Gastrocnemius medialis (tissue), 4 donors: Measurements from ENCODE around the gene CISD1. TPM values are rescaled to one million over a fixed set of nuclear protein-coding genes. Genes with fewer than 3 reads are reported as not detected.
"Not testable (repeated sequence)": the region's sequence is repeated elsewhere in the genome, so short reads cannot be mapped to it uniquely, and the experiment has no call there.

Source experiments
- ATAC-seq, 2 donors: fragments of 150-250 bp; one replicate each; pipeline ENCODE4 v1.9.1; 2016
- DNase-seq, 2 donors: peaks; one replicate each; pipeline ENCODE4 v3.0.0-alpha.2; 2019
- H3K27ac ChIP-seq, 4 donors: fragments of 200-600 bp; sonication (generic); 1 replicate in 1 of 4; 2 replicates in 3 of 4; pipeline ENCODE4 v1.5.1; 2016 to 2018; ENCODE audit warnings: mild to moderate bottlenecking in 2 of 4, moderate library complexity in 1 of 4
- H3K27me3 ChIP-seq, 3 donors: fragments of 200-600 bp; sonication (generic) in 2 of 3; 1 replicate in 1 of 3; 2 replicates in 2 of 3; pipeline versions ENCODE4 v1.5.1 to v1.6.0; 2016 to 2019; ENCODE audit warnings: mild to moderate bottlenecking in 1 of 3, moderate library complexity in 1 of 3
- H3K36me3 ChIP-seq, 2 donors: fragments of 200-600 bp; sonication (generic) in 1 of 2; one replicate each; pipeline ENCODE4 v1.5.1; 2017 to 2018
- H3K4me1 ChIP-seq, 2 donors: fragments of 200-600 bp; sonication (generic) in 1 of 2; one replicate each; pipeline ENCODE4 v1.5.1; 2016 to 2017; ENCODE audit warnings: mild to moderate bottlenecking in 2 of 2
- H3K4me3 ChIP-seq, 4 donors: fragments of 200-600 bp; sonication (generic) in 3 of 4; 1 replicate in 1 of 4; 2 replicates in 3 of 4; pipeline ENCODE4 v1.5.1; 2016 to 2019; ENCODE audit warnings: mild to moderate bottlenecking in 2 of 4
- H3K9me3 ChIP-seq, 3 donors: fragments of 200-600 bp; sonication (generic) in 2 of 3; 1 replicate in 1 of 3; 2 replicates in 2 of 3; pipeline ENCODE4 v1.5.1; 2016 to 2019
- POLR2A ChIP-seq, 2 donors: fragments of 450-650 bp; IDR thresholded peaks; one replicate each; pipeline ENCODE4 v1.6.1; 2017; ENCODE audit warnings: antibody characterized with exemption in 2 of 2, mild to moderate bottlenecking in 2 of 2, moderate library complexity in 2 of 2
- in situ Hi-C, 4 donors: fragments of 200-750 bp; cut with MboI; loops; one replicate each; pipeline versions ENCODE4 v1.15.0 to v1.8.0; 2017; ENCODE audit warnings: low sequenced_read_pairs in 4 of 4
- intact Hi-C: fragments of 100-400 bp; cut with DNase I; formaldehyde crosslinking; loops from one replicate; pipeline ENCODE4 v1.15.1; 2023; ENCODE audit warnings: low total_unique reads
- total RNA-seq, 4 donors: library from RNA; depleted of rRNA; stranded (reverse); fragments of >200 nt; gene quantifications; one replicate each; pipeline versions ENCODE4 v1.1.0 to v1.2.3, GENCODE V29; 2016
- TF ChIP-seq, protein P1 (sequence below), 5 experiments: fragments of 450-650 bp in 3 of 5; fragments of 200-600 bp in 2 of 5; sonication (generic) in 2 of 5; IDR thresholded peaks in 4 of 5; conservative IDR thresholded peaks in 1 of 5; 1 replicate in 4 of 5; 2 replicates in 1 of 5; pipeline ENCODE4 v1.5.1; 2016 to 2019; ENCODE audit warnings: antibody characterized with exemption in 5 of 5, mild to moderate bottlenecking in 3 of 5, moderate library complexity in 3 of 5

The CISD1 gene
- total RNA-seq = 10 to 100 TPM; 54.4 to 90.2 (median 71.1) TPM

- Histone ChIP-seq H3K27ac (peak within 1 kb of the TSS; percentile 88 to 97 (median 96)), H3K36me3 (no peaks in the 10 kb centered on the region), H3K9me3 (no peaks in the 10 kb centered on the region), H3K4me1 (peaks cover 24 to 35% of the 10 kb centered on the region in 2 donors), H3K27me3 (no peaks in the 10 kb centered on the region), H3K4me3 (peak within 1 kb of the TSS; percentile 62 to 89 (median 84))
- peak; percentile 90 to 91 for TF ChIP-seq POLR2A (IDR thresholded peaks at IDR 0.05)
- TF ChIP-seq, protein P1, sequence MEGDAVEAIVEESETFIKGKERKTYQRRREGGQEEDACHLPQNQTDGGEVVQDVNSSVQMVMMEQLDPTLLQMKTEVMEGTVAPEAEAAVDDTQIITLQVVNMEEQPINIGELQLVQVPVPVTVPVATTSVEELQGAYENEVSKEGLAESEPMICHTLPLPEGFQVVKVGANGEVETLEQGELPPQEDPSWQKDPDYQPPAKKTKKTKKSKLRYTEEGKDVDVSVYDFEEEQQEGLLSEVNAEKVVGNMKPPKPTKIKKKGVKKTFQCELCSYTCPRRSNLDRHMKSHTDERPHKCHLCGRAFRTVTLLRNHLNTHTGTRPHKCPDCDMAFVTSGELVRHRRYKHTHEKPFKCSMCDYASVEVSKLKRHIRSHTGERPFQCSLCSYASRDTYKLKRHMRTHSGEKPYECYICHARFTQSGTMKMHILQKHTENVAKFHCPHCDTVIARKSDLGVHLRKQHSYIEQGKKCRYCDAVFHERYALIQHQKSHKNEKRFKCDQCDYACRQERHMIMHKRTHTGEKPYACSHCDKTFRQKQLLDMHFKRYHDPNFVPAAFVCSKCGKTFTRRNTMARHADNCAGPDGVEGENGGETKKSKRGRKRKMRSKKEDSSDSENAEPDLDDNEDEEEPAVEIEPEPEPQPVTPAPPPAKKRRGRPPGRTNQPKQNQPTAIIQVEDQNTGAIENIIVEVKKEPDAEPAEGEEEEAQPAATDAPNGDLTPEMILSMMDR (IDR thresholded peaks at IDR 0.05 in 4 of 5, conservative IDR thresholded peaks at IDR 0.05 in 1 of 5) = peak in 1 of 5 experiments; percentile 4
- peak; percentile 81 to 83 for ATAC-seq
- intact Hi-C loops (loop anchor here (1.0 to 10.0 kb wide), 4 partner anchors 66 to 1638 kb away; partner anchors contain the start of genes CCDC6, TFAM and UBE2D1), in situ Hi-C loops (no loop called here)
- peak; percentile 98 to 99 for DNase-seq
Measured at GRCh38 chr10:58268946-58269781, at the start of gene CISD1. TSS of gene CISD1 (plus strand) at chr10:58269162. CDS start at chr10:58269274, 112 bp downstream.

- intact Hi-C loops (no loop called here), in situ Hi-C loops (no loop called here)
- Histone ChIP-seq H3K27me3 (no peaks in the 10 kb centered on the region), H3K4me1 (peaks cover 20 to 24% of the 10 kb centered on the region in 2 donors), H3K9me3 (no peaks in the 10 kb centered on the region), H3K4me3 (no peak overlapping the region), H3K36me3 (no peaks in the 10 kb centered on the region), H3K27ac (peak overlapping the region in 1 of 4 donors; percentile 33)
- TF ChIP-seq POLR2A (IDR thresholded peaks at IDR 0.05) = no peak
- TF ChIP-seq, protein P1 (IDR thresholded peaks at IDR 0.05 in 4 of 5, conservative IDR thresholded peaks at IDR 0.05 in 1 of 5) = no peak
- DNase-seq (no peak), ATAC-seq (no peak)
Measured at GRCh38 chr10:58219875-58220274, 49.1 kb upstream of the CISD1 start.

DNA sequence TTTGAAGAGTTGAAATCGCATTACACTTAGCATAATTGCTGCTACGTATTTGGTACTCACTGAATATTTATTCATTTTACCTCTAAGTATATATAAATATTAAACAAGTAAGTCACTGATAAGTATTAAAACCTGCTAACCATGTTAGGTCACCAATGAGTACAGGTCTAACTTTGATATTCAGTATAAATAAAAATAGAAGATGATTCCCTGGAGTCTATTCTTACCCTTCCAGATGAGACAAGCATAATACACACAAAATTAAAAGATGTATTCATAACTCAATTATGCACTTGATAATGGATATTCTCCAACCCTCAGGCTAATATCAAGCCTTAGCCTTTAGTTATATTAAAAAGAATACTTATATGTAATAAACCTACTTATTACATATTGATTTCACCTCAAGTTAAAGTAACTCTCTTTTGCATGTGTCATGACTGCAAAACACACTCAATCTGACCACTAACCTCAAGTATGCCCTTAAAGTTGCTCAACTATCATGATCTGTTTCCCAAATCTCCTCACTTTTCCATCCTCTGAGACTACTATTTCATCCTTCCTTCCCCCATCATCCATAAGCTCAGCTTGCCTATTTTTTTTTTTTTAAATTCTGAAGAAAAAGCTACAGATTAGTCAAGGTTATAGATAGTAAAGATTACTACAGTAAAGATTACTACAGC lies 48.1 kb upstream of the CISD1 start:
- in situ Hi-C loops (no loop called here), intact Hi-C loops (no loop called here)
- no peak overlapping the region for H3K4me3 ChIP-seq
- peak; percentile 71 to 72 for ATAC-seq
- H3K27ac ChIP-seq = peak overlapping the region in 1 of 4 donors; percentile 33
- peaks cover 20 to 24% of the 10 kb centered on the region in 2 donors for H3K4me1 ChIP-seq
- DNase-seq = no peak
- no peaks in the 10 kb centered on the region for H3K36me3 ChIP-seq
- TF ChIP-seq, protein P1 (IDR thresholded peaks at IDR 0.05 in 4 of 5, conservative IDR thresholded peaks at IDR 0.05 in 1 of 5) = no peak
- no peak for TF ChIP-seq POLR2A (IDR thresholded peaks at IDR 0.05)
- no peaks in the 10 kb centered on the region for H3K27me3 ChIP-seq
- H3K9me3 ChIP-seq = no peaks in the 10 kb centered on the region

GRCh38 chr10:58225654-58226053 lies 43.3 kb upstream of the CISD1 start:
- no peak for ATAC-seq
- TF ChIP-seq POLR2A (IDR thresholded peaks at IDR 0.05) = no peak
- TF ChIP-seq, protein P1 (IDR thresholded peaks at IDR 0.05 in 4 of 5, conservative IDR thresholded peaks at IDR 0.05 in 1 of 5) = no peak
- Histone ChIP-seq H3K4me1 (peaks cover 7 to 8% of the 10 kb centered on the region in 2 donors), H3K36me3 (peaks cover 0 to 3% of the 10 kb centered on the region in 2 donors), H3K27me3 (no peaks in the 10 kb centered on the region), H3K4me3 (no peak overlapping the region), H3K9me3 (no peaks in the 10 kb centered on the region), H3K27ac (no peak overlapping the region)
- intact Hi-C loops (no loop called here), in situ Hi-C loops (no loop called here)
- no peak for DNase-seq

- in situ Hi-C loops, DNase-seq, H3K27ac ChIP-seq, H3K36me3 ChIP-seq, H3K27me3 ChIP-seq, H3K9me3 ChIP-seq, ATAC-seq, H3K4me1 ChIP-seq, H3K4me3 ChIP-seq, intact Hi-C loops: not testable (repeated sequence)
Measured at GRCh38 chr10:58229856-58230255, 39.1 kb upstream of the CISD1 start.
